Endodermal cell (in vitro differentiated cells): ENCODE data around the gene CDC42EP3. TPM values are rescaled to one million over a fixed set of nuclear protein-coding genes. Genes with fewer than 3 reads are reported as not detected.
A peak's percentile ranks its signal among the peaks of the same experiment; 100 is the strongest.

Experiments used
- DNase-seq: peaks from one replicate; pipeline ENCODE4 v3.0.0-alpha.2; 2017
- H3K27ac ChIP-seq: 2 replicates; pipeline ENCODE4 v1.5.1; 2013; ENCODE audit warnings: mild to moderate bottlenecking, low read depth, low read length, moderate library complexity
- H3K27me3 ChIP-seq: 2 replicates; pipeline ENCODE4 v1.6.1; 2013; ENCODE audit warnings: mild to moderate bottlenecking, low read length, moderate library complexity; ENCODE audit not compliant: insufficient read depth, control insufficient read depth, poor library complexity, severe bottlenecking
- H3K36me3 ChIP-seq: 2 replicates; pipeline ENCODE4 v1.7.0; 2013; ENCODE audit warnings: mild to moderate bottlenecking, low read length, moderate library complexity; ENCODE audit not compliant: control insufficient read depth, insufficient read depth
- H3K4me1 ChIP-seq: one replicate; pipeline ENCODE4 v1.7.0; 2013; ENCODE audit warnings: low read length; ENCODE audit not compliant: control insufficient read depth, insufficient read depth
- H3K4me3 ChIP-seq: 2 replicates; pipeline ENCODE4 v1.5.1; 2013; ENCODE audit warnings: mild to moderate bottlenecking, low read length, moderate library complexity
- H3K9ac ChIP-seq: 2 replicates; pipeline ENCODE4 v1.6.1; 2013; ENCODE audit warnings: mild to moderate bottlenecking, low read length, moderate library complexity; ENCODE audit not compliant: poor library complexity, severe bottlenecking; ENCODE audit errors: extremely low read depth
- H3K9me3 ChIP-seq: 2 replicates; pipeline ENCODE4 v1.6.1; 2013; ENCODE audit warnings: mild to moderate bottlenecking, low read length, moderate library complexity; ENCODE audit not compliant: control insufficient read depth
- H3K27ac Mint-ChIP-seq: 2 replicates; pipeline ENCODE4 v1.8.0; 2020; ENCODE audit warnings: mixed read lengths
- H3K27me3 Mint-ChIP-seq: 2 replicates; pipeline ENCODE4 v1.8.0; 2021; ENCODE audit warnings: mild to moderate bottlenecking, mixed read lengths; ENCODE audit not compliant: insufficient read depth
- H3K36me3 Mint-ChIP-seq: 2 replicates; pipeline ENCODE4 v1.8.0; 2020; ENCODE audit warnings: low read depth, mixed read lengths
- H3K4me1 Mint-ChIP-seq: 2 replicates; pipeline ENCODE4 v1.8.0; 2020; ENCODE audit warnings: mixed read lengths
- H3K4me3 Mint-ChIP-seq: 2 replicates; pipeline ENCODE4 v1.8.0; 2020; ENCODE audit warnings: mild to moderate bottlenecking, moderate library complexity, mixed read lengths
- H3K9me3 Mint-ChIP-seq: 2 replicates; pipeline ENCODE4 v1.8.0; 2020; ENCODE audit warnings: mild to moderate bottlenecking, mixed read lengths
- WGBS, 2 experiments: methylation state at CpG; one replicate each; pipeline versions ENCODE4 v1.1.5 to v1.1.7; 2013; ENCODE audit warnings: missing lambda C conversion rate in 2 of 2, mixed read lengths in 1 of 2; ENCODE audit not compliant: insufficient coverage in 1 of 2, insufficient read length in 1 of 2; 5-methylcytosine and 5-hydroxymethylcytosine counted together
- total RNA-seq, 2 donors: library from RNA; stranded (reverse); fragmentation: NEBNext Ultra II Directional in 1 of 2; extraction: Animal tissue kit (Norgen Biotek cat#: 25700) in 1 of 2; gene quantifications; 2 replicates in 1 of 2; 3 replicates in 1 of 2; pipeline ENCODE4 v1.2.1, GENCODE V29; 2021
- TF ChIP-seq, protein P1 (sequence below): fragments of 200-600 bp; sonication (generic); conservative IDR thresholded peaks from 2 replicates; pipeline ENCODE4 v1.5.0; 2021; ENCODE audit warnings: antibody characterized with exemption, mild to moderate bottlenecking

Gene CDC42EP3
- total RNA-seq, 2 donors from 2014 or later = 26.4 to 30.2 TPM

- Histone ChIP-seq H3K9me3 (peaks cover 5% of the 10 kb centered on the region), H3K9ac (no peak overlapping the region), H3K4me3 (no peak overlapping the region), H3K36me3 (no peaks in the 10 kb centered on the region), H3K4me1 (peaks cover 15% of the 10 kb centered on the region), H3K27me3 (peaks cover 9% of the 10 kb centered on the region), H3K27ac (no peak overlapping the region)
- no peak for DNase-seq
- Mint-ChIP-seq H3K4me3 (no peak overlapping the region), H3K36me3 (no peaks in the 10 kb centered on the region), H3K9me3 (peaks cover 3% of the 10 kb centered on the region), H3K27ac (peak overlapping the region; percentile 78), H3K4me1 (peaks cover 27% of the 10 kb centered on the region), H3K27me3 (peaks cover 66% of the 10 kb centered on the region)
- 91 to 100% methylated on average over 1 to 2 of the region's 2 CpGs for WGBS, 2 experiments
- TF ChIP-seq, protein P1, sequence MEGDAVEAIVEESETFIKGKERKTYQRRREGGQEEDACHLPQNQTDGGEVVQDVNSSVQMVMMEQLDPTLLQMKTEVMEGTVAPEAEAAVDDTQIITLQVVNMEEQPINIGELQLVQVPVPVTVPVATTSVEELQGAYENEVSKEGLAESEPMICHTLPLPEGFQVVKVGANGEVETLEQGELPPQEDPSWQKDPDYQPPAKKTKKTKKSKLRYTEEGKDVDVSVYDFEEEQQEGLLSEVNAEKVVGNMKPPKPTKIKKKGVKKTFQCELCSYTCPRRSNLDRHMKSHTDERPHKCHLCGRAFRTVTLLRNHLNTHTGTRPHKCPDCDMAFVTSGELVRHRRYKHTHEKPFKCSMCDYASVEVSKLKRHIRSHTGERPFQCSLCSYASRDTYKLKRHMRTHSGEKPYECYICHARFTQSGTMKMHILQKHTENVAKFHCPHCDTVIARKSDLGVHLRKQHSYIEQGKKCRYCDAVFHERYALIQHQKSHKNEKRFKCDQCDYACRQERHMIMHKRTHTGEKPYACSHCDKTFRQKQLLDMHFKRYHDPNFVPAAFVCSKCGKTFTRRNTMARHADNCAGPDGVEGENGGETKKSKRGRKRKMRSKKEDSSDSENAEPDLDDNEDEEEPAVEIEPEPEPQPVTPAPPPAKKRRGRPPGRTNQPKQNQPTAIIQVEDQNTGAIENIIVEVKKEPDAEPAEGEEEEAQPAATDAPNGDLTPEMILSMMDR = no peak
Measured at GRCh38 chr2:37689751-37690150, 18.3 kb upstream of the CDC42EP3 start.

DNA sequence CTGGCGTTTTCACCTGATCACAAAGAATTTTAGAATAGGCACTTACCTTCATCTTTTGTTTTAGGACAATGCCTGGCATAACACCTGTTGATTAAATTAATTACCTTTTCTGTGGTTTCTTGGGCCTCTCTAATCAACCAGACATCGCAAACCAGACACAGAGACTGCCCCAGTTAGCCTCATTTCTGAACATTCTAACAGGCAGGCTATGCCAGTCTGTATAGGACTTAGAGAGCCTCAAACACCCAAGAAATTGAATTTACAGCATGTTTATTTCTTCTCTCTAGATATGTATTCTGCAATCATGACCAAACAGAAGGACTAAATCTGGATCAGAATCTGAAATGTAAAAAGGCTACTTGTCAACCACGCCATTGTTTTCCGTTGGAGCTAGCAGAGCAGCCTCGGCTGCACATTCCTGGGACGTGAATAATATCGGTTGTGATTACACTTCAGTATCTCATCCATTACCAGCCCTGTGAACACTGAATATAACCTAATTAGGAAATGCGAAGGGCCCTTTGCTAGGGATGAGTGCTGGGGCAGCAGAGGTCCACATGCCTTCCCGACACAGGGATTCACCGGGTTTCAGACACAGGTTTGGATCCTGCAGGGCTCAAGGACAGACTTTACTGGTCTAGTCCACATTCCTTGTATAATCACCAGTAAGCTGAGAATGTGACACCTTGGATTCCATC, 17.5 kb upstream of the CDC42EP3 start:
- peaks cover 73% of the 10 kb centered on the region for H3K27me3 Mint-ChIP-seq
- Histone ChIP-seq H3K4me1 (peaks cover 15% of the 10 kb centered on the region), H3K9ac (peak overlapping the region; percentile 18), H3K27ac (no peak overlapping the region), H3K4me3 (no peak overlapping the region), H3K9me3 (peaks cover 5% of the 10 kb centered on the region), H3K36me3 (no peaks in the 10 kb centered on the region), H3K27me3 (peaks cover 17% of the 10 kb centered on the region)
- H3K9me3 Mint-ChIP-seq = peaks cover 3% of the 10 kb centered on the region
- peaks cover 27% of the 10 kb centered on the region for H3K4me1 Mint-ChIP-seq
- peak; percentile 80 for DNase-seq
- 62 to 72% methylated on average over 5 to 10 of the region's 10 CpGs for WGBS, 2 experiments
- H3K27ac Mint-ChIP-seq = peak overlapping the region; percentile 78
- no peak overlapping the region for H3K4me3 Mint-ChIP-seq
- H3K36me3 Mint-ChIP-seq = no peaks in the 10 kb centered on the region
- TF ChIP-seq, protein P1 = no peak

GRCh38 chr2:37686792-37687526, 15.5 kb upstream of the CDC42EP3 start:
- Histone ChIP-seq H3K27ac (no peak overlapping the region), H3K36me3 (no peaks in the 10 kb centered on the region), H3K9me3 (peaks cover 5% of the 10 kb centered on the region), H3K27me3 (peaks cover 25% of the 10 kb centered on the region), H3K4me3 (no peak overlapping the region), H3K9ac (no peak overlapping the region), H3K4me1 (peaks cover 25% of the 10 kb centered on the region)
- TF ChIP-seq, protein P1 = no peak
- H3K27ac Mint-ChIP-seq = no peak overlapping the region
- no peak for DNase-seq
- peaks cover 77% of the 10 kb centered on the region for H3K27me3 Mint-ChIP-seq
- no peak overlapping the region for H3K4me3 Mint-ChIP-seq
- WGBS, 2 experiments = 90% methylated on average over 1 of the region's 1 CpG; no CpG with 5 or more reads in 1 of the 2 experiments
- H3K9me3 Mint-ChIP-seq = peaks cover 3% of the 10 kb centered on the region
- H3K4me1 Mint-ChIP-seq = peaks cover 32% of the 10 kb centered on the region
- no peaks in the 10 kb centered on the region for H3K36me3 Mint-ChIP-seq
